Activated CD8-positive, alpha-beta memory T cell treated with anti-CD3 and anti-CD28 coated beads, Interleukin-2, amount 50 U/mL, for 1 hour (primary cell): ENCODE measurements around the gene TDG.
"Not testable (repeated sequence)": the region's sequence is repeated elsewhere in the genome, so short reads cannot be mapped to it uniquely, and the experiment has no call there.

Source experiments
- DNase-seq: peaks from one replicate; pipeline ENCODE4 v3.0.0-alpha.2; 2020; ENCODE audit errors: extremely low read depth

TDG gene

GRCh38 chr12:103960616-103961227 is 5.0 kb upstream of the TDG start:
- DNase-seq, result no peak

GRCh38 chr12:103962493-103962892 is 3.2 kb upstream of the TDG start:
- DNase-seq, result no peak

GRCh38 chr12:103964805-103965204 is 867 bp upstream of the TDG start:
- DNase-seq, result no peak

GRCh38 chr12:103965255-103965589 is 450 bp upstream of the TDG start:
- DNase-seq, result no peak

GRCh38 chr12:103966736-103967135 is 1.1 kb downstream of the TDG start:
- DNase-seq, result no peak

- DNase-seq, result no peak
Observed at GRCh38 chr12:103969391-103969790, 3.7 kb downstream of the TDG start.

GRCh38 chr12:103973909-103974308 is 8.2 kb downstream of the TDG start:
- DNase-seq, result no peak

- DNase-seq, result no peak
Observed at GRCh38 chr12:103975368-103975767, 9.7 kb downstream of the TDG start.

- DNase-seq, result no peak
Observed at GRCh38 chr12:103978384-103978982, 12.8 kb downstream of the TDG start.

GRCh38 chr12:103986829-103987228 is 21.2 kb downstream of the TDG start:
- DNase-seq, result no peak

- no peak for DNase-seq
Observed at GRCh38 chr12:103994235-103994634, 28.6 kb downstream of the TDG start.

- no peak for DNase-seq
Observed at GRCh38 chr12:103996595-103996994, 30.9 kb downstream of the TDG start.

GRCh38 chr12:103997286-103997900 is 31.7 kb downstream of the TDG start:
- no peak for DNase-seq

- DNase-seq, result no peak
Observed at GRCh38 chr12:103998976-103999375, 33.3 kb downstream of the TDG start.

- DNase-seq, result no peak
Observed at GRCh38 chr12:104000807-104001434, 35.2 kb downstream of the TDG start.

- no peak for DNase-seq
Observed at GRCh38 chr12:104002686-104003085, 37.0 kb downstream of the TDG start.

GRCh38 chr12:104003596-104003995 is 37.9 kb downstream of the TDG start:
- DNase-seq, result no peak

- DNase-seq, result no peak
Observed at GRCh38 chr12:104006929-104007328, 41.3 kb downstream of the TDG start.

- no peak for DNase-seq
Observed at GRCh38 chr12:104010121-104010520, 44.4 kb downstream of the TDG start.

- DNase-seq, result no peak
Observed at GRCh38 chr12:104010606-104011169, 45.0 kb downstream of the TDG start.

- DNase-seq, result no peak
Observed at GRCh38 chr12:104011253-104011652, 45.6 kb downstream of the TDG start.

- DNase-seq, result no peak
Observed at GRCh38 chr12:104012331-104012730, 46.7 kb downstream of the TDG start.

- DNase-seq, result not testable (repeated sequence)
Observed at GRCh38 chr12:104021862-104022261, 56.2 kb downstream of the TDG start.
